Measurements from ENCODE around the gene SNHG17.

GRCh38 chr20:38402816-38403215 lies 32.3 kb downstream of the SNHG17 start:
- TF ChIP-seq CTCF (IDR thresholded peaks at IDR 0.05) (no peak), EZH2 (IDR thresholded peaks at IDR 0.05; ENCODE audit: borderline replicate concordance, insufficient read depth, low read depth, low read length, poor library complexity, severe bottlenecking) (no peak)

All from B cell (primary cell).